Stimulated activated CD4-positive, alpha-beta T cell treated with anti-CD3 and anti-CD28 coated beads, TNF-alpha, amount 100 ng/mL, for 24 hours (primary cell): ENCODE data around the gene NOP56.

Experiments
- DNase-seq, 3 experiments: peaks; one replicate each; pipeline ENCODE4 v3.0.0-alpha.2; 2020; ENCODE audit warnings: low read depth in 3 of 3

The NOP56 gene

DNA sequence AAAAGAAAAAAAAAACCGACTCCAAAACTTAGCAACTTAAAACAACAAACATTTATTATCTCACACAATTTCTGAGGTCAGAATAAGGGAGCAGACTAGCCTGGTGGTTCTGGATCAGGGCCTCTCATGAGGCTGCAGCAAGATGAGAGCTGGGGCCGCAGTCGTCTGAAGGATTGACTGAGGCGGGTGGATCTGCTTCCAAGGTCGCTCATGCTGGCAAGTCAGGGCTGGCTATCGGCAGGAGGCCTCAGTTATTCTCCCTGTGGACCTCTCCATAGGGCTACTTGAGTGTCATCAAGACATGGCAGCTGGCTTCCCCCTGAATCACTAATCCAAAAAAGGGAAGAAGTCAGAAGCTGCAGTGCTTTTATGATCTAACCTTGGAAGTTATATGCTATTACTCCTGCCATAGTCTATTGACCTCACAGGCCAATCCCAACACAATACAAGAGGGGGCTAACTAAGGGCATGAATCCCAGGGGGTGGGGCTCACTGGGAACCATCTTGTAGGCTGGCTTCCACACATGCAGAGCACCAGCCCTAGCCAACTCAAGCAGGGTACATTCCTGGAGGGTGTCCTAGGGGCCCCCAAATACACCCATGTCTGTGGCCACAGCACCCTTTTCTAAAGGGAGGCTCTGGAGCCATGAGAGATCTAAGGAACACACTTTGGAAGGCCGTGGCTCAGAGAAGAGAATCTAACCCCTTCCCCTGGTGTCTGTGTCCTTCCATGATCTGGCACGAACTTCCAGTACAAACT lies 51.5 kb downstream of the NOP56 start:
- no peak for DNase-seq

GRCh38 chr20:2705931-2706645 lies 53.7 kb downstream of the NOP56 start:
- DNase-seq: no peak

DNA sequence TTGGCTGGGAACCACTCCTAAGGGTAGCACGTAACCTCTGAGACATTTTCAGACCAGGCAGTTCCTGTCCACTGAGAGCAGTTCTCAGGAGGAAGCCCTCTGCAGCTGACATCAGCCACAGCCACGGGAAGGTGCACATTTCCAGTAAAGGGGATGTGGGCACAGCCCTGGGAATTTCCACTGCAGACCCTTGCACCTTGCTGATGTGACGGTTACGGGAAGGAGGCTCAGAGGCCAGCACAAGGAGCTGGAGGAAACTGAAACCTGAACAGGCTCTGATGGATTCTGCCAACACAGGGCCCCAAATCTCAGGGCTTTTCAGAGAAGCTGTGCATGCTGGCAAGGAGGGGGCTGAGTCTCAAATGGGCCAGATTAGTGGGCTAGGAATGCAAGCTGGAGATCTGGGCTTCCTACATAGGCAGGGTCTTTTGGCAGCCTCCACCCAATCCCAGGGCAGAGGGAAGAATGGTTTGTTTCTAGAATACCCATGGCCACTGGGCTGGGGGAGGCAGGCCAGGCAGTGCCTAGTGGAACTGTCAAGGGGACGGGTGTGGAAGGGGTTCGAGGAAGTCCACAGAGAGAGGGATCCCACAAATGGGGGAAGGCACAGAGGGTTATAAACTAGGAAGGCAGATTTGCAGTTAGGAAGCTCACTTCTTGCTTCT lies 54.4 kb downstream of the NOP56 start:
- no peak for DNase-seq

GRCh38 chr20:2707353-2708072 lies 55.1 kb downstream of the NOP56 start:
- DNase-seq: no peak
